Keratinocyte (primary cell): ENCODE data around the gene TTC38. TPM values are rescaled to one million over a fixed set of nuclear protein-coding genes. Genes with fewer than 3 reads are reported as not detected.

Experiments
- DNase-seq: peaks from one replicate; pipeline ENCODE4 v3.0.0-alpha.2; 2011; ENCODE audit warnings: low read depth, missing footprints, low spot score
- FAIRE-seq: peaks from 2 replicates; lab custom pipeline; 2011; peaks lifted over from hg19 to GRCh38; lab: Jason Lieb, UNC
- H2AFZ ChIP-seq: 2 replicates; pipeline ENCODE4 v1.6.0; 2012; ENCODE audit warnings: low read length, control low read depth, inconsistent platforms; ENCODE audit not compliant: control insufficient read depth
- H3K27ac ChIP-seq: 2 replicates; pipeline ENCODE4 v1.5.1; 2011; ENCODE audit warnings: low read length; ENCODE audit not compliant: control insufficient read depth, insufficient read depth
- H3K27me3 ChIP-seq: 3 replicates; pipeline ENCODE4 v1.6.0; 2011; ENCODE audit warnings: low read length; ENCODE audit not compliant: control insufficient read depth, insufficient read depth; ENCODE audit errors: extremely low read depth
- H3K36me3 ChIP-seq, 2 experiments: 2 replicates in 1 of 2; 3 replicates in 1 of 2; pipeline ENCODE4 v1.5.1; 2011; ENCODE audit warnings: low read length in 2 of 2, mild to moderate bottlenecking in 1 of 2; ENCODE audit not compliant: control insufficient read depth in 2 of 2, insufficient read depth in 2 of 2; ENCODE audit errors: extremely low read depth in 1 of 2
- H3K4me1 ChIP-seq: 3 replicates; pipeline ENCODE4 v1.5.1; 2011; ENCODE audit warnings: low read length; ENCODE audit not compliant: control insufficient read depth, insufficient read depth; ENCODE audit errors: extremely low read depth
- H3K4me2 ChIP-seq: 3 replicates; pipeline ENCODE4 v1.6.0; 2011; ENCODE audit warnings: low read depth, low read length; ENCODE audit not compliant: control insufficient read depth, insufficient read depth; ENCODE audit errors: extremely low read depth
- H3K4me3 ChIP-seq, 3 experiments: fragments of 200-600 bp in 1 of 3; sonication (generic) in 1 of 3; 2 replicates in 2 of 3; 3 replicates in 1 of 3; pipeline ENCODE4 v1.5.1; 2011 to 2016; ENCODE audit warnings: low read length in 3 of 3, mild to moderate bottlenecking in 3 of 3, control low read depth in 2 of 3, inconsistent platforms in 1 of 3, low read depth in 1 of 3, mixed read lengths in 1 of 3, mixed run types in 1 of 3, moderate library complexity in 1 of 3; ENCODE audit not compliant: control insufficient read depth in 2 of 3, insufficient read depth in 2 of 3; ENCODE audit errors: extremely low read depth in 1 of 3
- H3K79me2 ChIP-seq: 2 replicates; pipeline ENCODE4 v1.6.0; 2012; ENCODE audit warnings: low read length; ENCODE audit not compliant: control insufficient read depth, insufficient read depth
- H3K9ac ChIP-seq: 3 replicates; pipeline ENCODE4 v1.6.0; 2011; ENCODE audit warnings: low read length; ENCODE audit not compliant: control insufficient read depth, insufficient read depth; ENCODE audit errors: extremely low read depth
- H3K9me1 ChIP-seq: 3 replicates; pipeline ENCODE4 v1.6.0; 2011; ENCODE audit warnings: low read length; ENCODE audit not compliant: control insufficient read depth, insufficient read depth; ENCODE audit errors: extremely low read depth
- H3K9me3 ChIP-seq: 2 replicates; pipeline ENCODE4 v1.5.1; 2012; ENCODE audit warnings: low read depth, low read length; ENCODE audit not compliant: control insufficient read depth
- H4K20me1 ChIP-seq: 3 replicates; pipeline ENCODE4 v1.6.0; 2011; ENCODE audit warnings: low read length; ENCODE audit not compliant: control insufficient read depth, insufficient read depth; ENCODE audit errors: extremely low read depth
- CTCF ChIP-seq, 3 experiments: IDR thresholded peaks in 1 of 3; conservative IDR thresholded peaks in 1 of 3; optimal IDR thresholded peaks in 1 of 3; 2 replicates in 2 of 3; 3 replicates in 1 of 3; pipeline versions ENCODE3 to v1.5.1; 2011; ENCODE audit warnings: low read length in 3 of 3, mild to moderate bottlenecking in 3 of 3, moderate library complexity in 2 of 3, control low read depth in 1 of 3, inconsistent platforms in 1 of 3; ENCODE audit not compliant: insufficient read depth in 2 of 3; ENCODE audit errors: extremely low read depth in 1 of 3
- EZH2 ChIP-seq: IDR thresholded peaks from one replicate; pipeline ENCODE4 v1.6.1; 2012; ENCODE audit warnings: inconsistent platforms, mild to moderate bottlenecking, low read length, moderate library complexity
- dilution Hi-C: fragments of 300-500 bp; cut with MboI; formaldehyde crosslinking; loops from one replicate; pipeline ENCODE4 v1.7.0; 2020; ENCODE audit warnings: low sequenced_read_pairs; ENCODE audit not compliant: extremely low pct_ligation_motif_present
- polyA plus RNA-seq, 5 experiments: library from polyadenylated mRNA; depleted of rRNA in 3 of 5; stranded (reverse) in 3 of 5; stranded (forward) in 1 of 5; unstranded in 1 of 5; fragments of >200 nt; gene quantifications; 1 replicate in 1 of 5; 2 replicates in 3 of 5; 3 replicates in 1 of 5; pipeline versions ENCODE4 v1.2.1 to v1.2.3, GENCODE V29; 2011 to 2012; ENCODE audit warnings: missing spikeins in 2 of 5, low read depth in 1 of 5, low replicate concordance in 1 of 5

The TTC38 gene
- polyA plus RNA-seq, 1 donor (not counting 4 experiments of a cell fraction or from before 2014, with no cell fraction given) = 11.4 TPM

DNA sequence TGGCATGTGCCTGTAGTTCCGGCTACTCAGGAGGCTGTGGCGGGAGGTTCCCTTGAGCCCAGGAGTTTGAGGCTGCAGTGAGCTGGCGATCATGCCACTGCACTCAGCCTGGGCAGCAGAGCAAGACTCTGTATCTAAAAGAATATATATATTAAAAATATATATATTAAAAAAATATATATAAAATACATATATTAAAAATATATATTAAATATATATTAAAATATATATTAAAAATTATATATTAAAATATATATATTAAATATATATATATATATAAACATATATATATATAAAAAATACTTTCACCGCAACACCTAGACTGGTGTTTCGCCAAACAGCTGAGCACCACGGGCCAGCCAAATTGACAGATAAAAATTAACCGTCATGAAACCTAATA lies 8.8 kb downstream of the TTC38 start:
- Histone ChIP-seq H3K27ac (no peak overlapping the region), H3K27me3 (no peaks in the 10 kb centered on the region), H3K4me1 (no peaks in the 10 kb centered on the region), H3K36me3 (peaks cover 24% of the 10 kb centered on the region in 2 experiments), H3K9me3 (no peaks in the 10 kb centered on the region), H3K9ac (no peak overlapping the region), H4K20me1 (no peaks in the 10 kb centered on the region), H3K4me3 (no peak overlapping the region), H3K9me1 (no peaks in the 10 kb centered on the region), H3K79me2 (no peaks in the 10 kb centered on the region), H3K4me2 (no peak overlapping the region), H2AFZ (no peak overlapping the region)
- dilution Hi-C loops = no loop called here
- DNase-seq (no peak), FAIRE-seq (no peak)
- TF ChIP-seq EZH2 (no peak), CTCF (optimal IDR thresholded peaks at IDR 0.05 in 1 of 3, IDR thresholded peaks at IDR 0.05 in 1 of 3, conservative IDR thresholded peaks at IDR 0.05 in 1 of 3; ENCODE audit: extremely low read depth in 1 of 3, insufficient read depth in 2 of 3, low read length in 3 of 3) (no peak)

- TF ChIP-seq CTCF (optimal IDR thresholded peaks at IDR 0.05 in 1 of 3, IDR thresholded peaks at IDR 0.05 in 1 of 3, conservative IDR thresholded peaks at IDR 0.05 in 1 of 3; ENCODE audit: extremely low read depth in 1 of 3, insufficient read depth in 2 of 3, low read length in 3 of 3) = no peak
- no peak for TF ChIP-seq EZH2
- no peak overlapping the region for H3K4me3 ChIP-seq
- no peaks in the 10 kb centered on the region for H3K27me3 ChIP-seq
- no peaks in the 10 kb centered on the region for H4K20me1 ChIP-seq
- no peak overlapping the region for H2AFZ ChIP-seq
- H3K4me1 ChIP-seq = no peaks in the 10 kb centered on the region
- H3K36me3 ChIP-seq = peaks cover 17 to 23% of the 10 kb centered on the region in 2 experiments
- DNase-seq (no peak), FAIRE-seq (no peak)
- no peak overlapping the region for H3K4me2 ChIP-seq
- no peaks in the 10 kb centered on the region for H3K9me1 ChIP-seq
- no peak overlapping the region for H3K9ac ChIP-seq
- H3K27ac ChIP-seq = no peak overlapping the region
- dilution Hi-C loops = no loop called here
- H3K79me2 ChIP-seq = no peaks in the 10 kb centered on the region
- no peaks in the 10 kb centered on the region for H3K9me3 ChIP-seq
These were observed 11.1 kb downstream of the TTC38 start for GRCh38 chr22:46278656-46279645.
